Measurements from ENCODE around the gene DIAPH1. TPM values are rescaled to one million over a fixed set of nuclear protein-coding genes. Genes with fewer than 3 reads are reported as not detected.

DIAPH1 gene
- total RNA-seq, 4 donors from 2014 or later: 55.4 to 150 (median 91.4) TPM

DNA sequence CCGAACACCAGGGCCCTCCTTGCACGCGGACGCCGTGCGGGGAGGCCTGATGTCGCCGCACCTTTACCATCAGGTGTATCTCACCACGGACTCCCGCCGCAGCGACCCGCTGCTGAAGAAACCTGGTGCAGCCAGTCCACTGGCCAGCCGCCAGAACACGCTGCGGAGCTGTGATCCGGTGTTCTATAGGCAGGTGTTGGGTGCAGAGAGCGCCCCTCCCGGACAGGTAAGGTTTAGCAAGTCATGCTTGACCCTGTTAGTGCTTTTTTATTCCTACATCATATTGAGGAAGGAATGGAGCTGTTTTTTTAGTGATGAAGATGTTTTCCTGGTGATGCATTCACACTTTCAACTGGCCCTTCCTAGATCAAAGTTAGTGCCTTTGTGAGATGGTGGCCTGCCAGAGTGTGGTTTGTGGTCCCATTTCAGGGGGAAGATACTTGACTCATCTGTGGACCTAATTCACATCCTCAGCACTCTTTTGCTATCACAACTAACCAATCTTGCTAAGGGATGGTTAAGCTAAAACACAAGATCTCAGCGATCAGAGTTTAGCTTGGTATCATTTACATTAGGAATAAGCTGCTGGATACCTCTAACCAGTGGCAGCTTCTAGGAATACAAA is 140.4 kb downstream of the DIAPH1 start:
- no peaks in the 10 kb centered on the region for H3K9me3 ChIP-seq
- DNase-seq: peak; percentile 87
- WGBS, 2 donors (ENCODE audit: low coverage in 1 of 2): 23% methylated on average over 20 of the region's 20 CpGs; no CpG with 5 or more reads in 1 of the 2 donors
- H3K4me3 ChIP-seq: peak overlapping the region in 3 of 4 donors; percentile 16 to 63 (median 20)
- H3K4me1 ChIP-seq: peaks cover 5 to 52% (median 24%) of the 10 kb centered on the region in 4 donors
- intact Hi-C loops (cut with DNase I; ENCODE audit: low total_unique reads) (loop anchor here (5.0 kb wide), 1 partner anchor 34 kb away; no protein-coding TSS in a partner anchor), in situ Hi-C loops (cut with MboI; ENCODE audit: low pct_ligation_motif_present in 1 of 4, low pct_unique_long_range_greater_than_20kb in 1 of 4, low sequenced_read_pairs in 3 of 4) (no loop called here)
- no peak for TF ChIP-seq POLR2A (IDR thresholded peaks at IDR 0.05)
- TF ChIP-seq, protein P1, sequence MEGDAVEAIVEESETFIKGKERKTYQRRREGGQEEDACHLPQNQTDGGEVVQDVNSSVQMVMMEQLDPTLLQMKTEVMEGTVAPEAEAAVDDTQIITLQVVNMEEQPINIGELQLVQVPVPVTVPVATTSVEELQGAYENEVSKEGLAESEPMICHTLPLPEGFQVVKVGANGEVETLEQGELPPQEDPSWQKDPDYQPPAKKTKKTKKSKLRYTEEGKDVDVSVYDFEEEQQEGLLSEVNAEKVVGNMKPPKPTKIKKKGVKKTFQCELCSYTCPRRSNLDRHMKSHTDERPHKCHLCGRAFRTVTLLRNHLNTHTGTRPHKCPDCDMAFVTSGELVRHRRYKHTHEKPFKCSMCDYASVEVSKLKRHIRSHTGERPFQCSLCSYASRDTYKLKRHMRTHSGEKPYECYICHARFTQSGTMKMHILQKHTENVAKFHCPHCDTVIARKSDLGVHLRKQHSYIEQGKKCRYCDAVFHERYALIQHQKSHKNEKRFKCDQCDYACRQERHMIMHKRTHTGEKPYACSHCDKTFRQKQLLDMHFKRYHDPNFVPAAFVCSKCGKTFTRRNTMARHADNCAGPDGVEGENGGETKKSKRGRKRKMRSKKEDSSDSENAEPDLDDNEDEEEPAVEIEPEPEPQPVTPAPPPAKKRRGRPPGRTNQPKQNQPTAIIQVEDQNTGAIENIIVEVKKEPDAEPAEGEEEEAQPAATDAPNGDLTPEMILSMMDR (IDR thresholded peaks at IDR 0.05): peak; percentile 23 to 59 (median 51)
- H3K27ac ChIP-seq: no peak overlapping the region
- no peaks in the 10 kb centered on the region for H3K36me3 ChIP-seq
- H3K27me3 ChIP-seq: peaks cover 7% of the 10 kb centered on the region

DNA sequence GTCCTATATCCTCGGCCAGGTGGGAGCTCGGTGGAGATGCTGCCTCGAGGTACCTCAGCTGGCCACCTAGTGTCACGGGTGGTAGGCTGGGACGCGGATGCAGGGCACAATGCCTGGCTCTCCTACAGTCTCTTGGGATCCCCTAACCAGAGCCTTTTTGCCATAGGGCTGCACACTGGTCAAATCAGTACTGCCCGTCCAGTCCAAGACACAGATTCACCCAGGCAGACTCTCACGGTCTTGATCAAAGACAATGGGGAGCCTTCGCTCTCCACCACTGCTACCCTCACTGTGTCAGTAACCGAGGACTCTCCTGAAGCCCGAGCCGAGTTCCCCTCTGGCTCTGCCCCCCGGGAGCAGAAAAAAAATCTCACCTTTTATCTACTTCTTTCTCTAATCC is 141.0 kb downstream of the DIAPH1 start:
- H3K27me3 ChIP-seq: peaks cover 7% of the 10 kb centered on the region
- H3K4me1 ChIP-seq: peaks cover 5 to 52% (median 24%) of the 10 kb centered on the region in 4 donors
- in situ Hi-C loops (cut with MboI; ENCODE audit: low pct_ligation_motif_present in 1 of 4, low pct_unique_long_range_greater_than_20kb in 1 of 4, low sequenced_read_pairs in 3 of 4) (no loop called here), intact Hi-C loops (cut with DNase I; ENCODE audit: low total_unique reads) (loop anchor here (5.0 kb wide), 1 partner anchor 34 kb away; no protein-coding TSS in a partner anchor)
- no peak for TF ChIP-seq POLR2A (IDR thresholded peaks at IDR 0.05)
- TF ChIP-seq, protein P1 (IDR thresholded peaks at IDR 0.05): no peak
- TF ChIP-seq POLR2AphosphoS5 (IDR thresholded peaks at IDR 0.05): no peak
- no peak for TF ChIP-seq EP300 (IDR thresholded peaks at IDR 0.05; ENCODE audit: low read depth)
- peak overlapping the region in 3 of 4 donors; percentile 16 to 63 (median 20) for H3K4me3 ChIP-seq
- no peaks in the 10 kb centered on the region for H3K9me3 ChIP-seq
- 49 to 63% methylated on average over 5 to 13 of the region's 13 CpGs for WGBS, 2 donors (ENCODE audit: low coverage in 1 of 2)
- DNase-seq: no peak
- H3K36me3 ChIP-seq: no peaks in the 10 kb centered on the region
- no peak overlapping the region for H3K27ac ChIP-seq

GRCh38 chr5:141477044-141477575 is 141.7 kb downstream of the DIAPH1 start:
- intact Hi-C loops (cut with DNase I; ENCODE audit: low total_unique reads): loop anchor here (5.0 kb wide), 1 partner anchor 35 kb away; no protein-coding TSS in a partner anchor
- in situ Hi-C loops (cut with MboI; ENCODE audit: low pct_ligation_motif_present in 1 of 4, low pct_unique_long_range_greater_than_20kb in 1 of 4, low sequenced_read_pairs in 3 of 4): no loop called here
- peak overlapping the region in 3 of 4 donors; percentile 46 to 63 (median 62) for H3K4me3 ChIP-seq
- peak overlapping the region in 3 of 4 donors; percentile 85 to 93 (median 91) for H3K27ac ChIP-seq
- peaks cover 5 to 52% (median 24%) of the 10 kb centered on the region in 4 donors for H3K4me1 ChIP-seq
- no peak for TF ChIP-seq POLR2A (IDR thresholded peaks at IDR 0.05)
- TF ChIP-seq, protein P1 (IDR thresholded peaks at IDR 0.05): no peak
- TF ChIP-seq EP300 (IDR thresholded peaks at IDR 0.05; ENCODE audit: low read depth): no peak
- no peak for TF ChIP-seq POLR2AphosphoS5 (IDR thresholded peaks at IDR 0.05)
- peaks cover 7% of the 10 kb centered on the region for H3K27me3 ChIP-seq
- H3K9me3 ChIP-seq: no peaks in the 10 kb centered on the region
- WGBS, 2 donors (ENCODE audit: low coverage in 1 of 2): 37 to 46% methylated on average over 6 to 24 of the region's 24 CpGs
- DNase-seq: no peak
- H3K36me3 ChIP-seq: no peaks in the 10 kb centered on the region

DNA sequence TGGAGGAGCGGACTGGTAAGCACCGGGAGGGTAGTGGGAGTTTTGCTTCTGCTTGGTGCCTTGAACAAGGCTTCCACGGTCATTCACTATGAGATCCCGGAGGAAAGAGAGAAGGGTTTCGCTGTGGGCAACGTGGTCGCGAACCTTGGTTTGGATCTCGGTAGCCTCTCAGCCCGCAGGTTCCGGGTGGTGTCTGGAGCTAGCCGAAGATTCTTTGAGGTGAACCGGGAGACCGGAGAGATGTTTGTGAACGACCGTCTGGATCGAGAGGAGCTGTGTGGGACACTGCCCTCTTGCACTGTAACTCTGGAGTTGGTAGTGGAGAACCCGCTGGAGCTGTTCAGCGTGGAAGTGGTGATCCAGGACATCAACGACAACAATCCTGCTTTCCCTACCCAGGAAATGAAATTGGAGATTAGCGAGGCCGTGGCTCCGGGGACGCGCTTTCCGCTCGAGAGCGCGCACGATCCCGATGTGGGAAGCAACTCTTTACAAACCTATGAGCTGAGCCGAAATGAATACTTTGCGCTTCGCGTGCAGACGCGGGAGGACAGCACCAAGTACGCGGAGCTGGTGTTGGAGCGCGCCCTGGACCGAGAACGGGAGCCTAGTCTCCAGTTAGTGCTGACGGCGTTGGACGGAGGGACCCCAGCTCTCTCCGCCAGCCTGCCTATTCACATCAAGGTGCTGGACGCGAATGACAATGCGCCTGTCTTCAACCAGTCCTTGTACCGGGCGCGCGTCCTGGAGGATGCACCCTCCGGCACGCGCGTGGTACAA is 142.5 kb downstream of the DIAPH1 start:
- WGBS, 2 donors (ENCODE audit: low coverage in 1 of 2): 1% methylated on average over 47 of the region's 58 CpGs; no CpG with 5 or more reads in 1 of the 2 donors
- Histone ChIP-seq H3K27me3 (peaks cover 7% of the 10 kb centered on the region), H3K4me3 (peak overlapping the region; percentile 46 to 75 (median 62)), H3K36me3 (no peaks in the 10 kb centered on the region), H3K9me3 (no peaks in the 10 kb centered on the region), H3K27ac (peak overlapping the region; percentile 85 to 93 (median 89)), H3K4me1 (peaks cover 5 to 52% (median 24%) of the 10 kb centered on the region in 4 donors)
- no peak for TF ChIP-seq EP300 (IDR thresholded peaks at IDR 0.05; ENCODE audit: low read depth)
- TF ChIP-seq, protein P1 (IDR thresholded peaks at IDR 0.05): no peak
- no peak for TF ChIP-seq POLR2A (IDR thresholded peaks at IDR 0.05)
- peak in 1 of 3 donors; percentile 12 for TF ChIP-seq POLR2AphosphoS5 (IDR thresholded peaks at IDR 0.05)
- peak; percentile 57 for DNase-seq
- in situ Hi-C loops (cut with MboI; ENCODE audit: low pct_ligation_motif_present in 1 of 4, low pct_unique_long_range_greater_than_20kb in 1 of 4, low sequenced_read_pairs in 3 of 4): no loop called here
- intact Hi-C loops (cut with DNase I; ENCODE audit: low total_unique reads): loop anchor here (5.0 kb wide), 1 partner anchor 36 kb away; no protein-coding TSS in a partner anchor

Data from transverse colon (tissue), 4 donors.